Measurements from ENCODE around the gene LCE1A.

The LCE1A gene

GRCh38 chr1:152870831-152871730 is 43.8 kb downstream of the LCE1A start:
- DNase-seq (ENCODE audit: low read depth): no peak

- DNase-seq (ENCODE audit: low read depth): no peak
Observed at GRCh38 chr1:152871731-152872126, 44.5 kb downstream of the LCE1A start.

GRCh38 chr1:152873495-152873894 is 46.2 kb downstream of the LCE1A start:
- no peak for DNase-seq (ENCODE audit: low read depth)

GRCh38 chr1:152876827-152877226 is 49.6 kb downstream of the LCE1A start:
- DNase-seq (ENCODE audit: low read depth): no peak
